ENCODE data around the gene PPM1H.
"Not testable (repeated sequence)": the region's sequence is repeated elsewhere in the genome, so short reads cannot be mapped to it uniquely, and the experiment has no call there.

Gene PPM1H

GRCh38 chr12:62965700-62966099 is 30.8 kb upstream of the PPM1H start:
- not testable (repeated sequence) for H3K36me3 ChIP-seq (ENCODE audit: control insufficient read depth, insufficient read depth, low read length); H3K4me1 ChIP-seq (ENCODE audit: control insufficient read depth, insufficient read depth, low read length); H3K9ac ChIP-seq (ENCODE audit: low read length); H3K27me3 ChIP-seq (ENCODE audit: control insufficient read depth, insufficient read depth, low read length); H3K27ac ChIP-seq (ENCODE audit: low read depth, low read length); H3K4me3 ChIP-seq (ENCODE audit: low read length)

GRCh38 chr12:62965242-62965641 is 30.3 kb upstream of the PPM1H start:
- H3K27ac ChIP-seq (ENCODE audit: low read depth, low read length); H3K9ac ChIP-seq (ENCODE audit: low read length); H3K36me3 ChIP-seq (ENCODE audit: control insufficient read depth, insufficient read depth, low read length); H3K4me1 ChIP-seq (ENCODE audit: control insufficient read depth, insufficient read depth, low read length); H3K27me3 ChIP-seq (ENCODE audit: control insufficient read depth, insufficient read depth, low read length); H3K4me3 ChIP-seq (ENCODE audit: low read length): not testable (repeated sequence)

GRCh38 chr12:62963486-62964041 is 28.6 kb upstream of the PPM1H start:
- Histone ChIP-seq H3K36me3 (ENCODE audit: control insufficient read depth, insufficient read depth, low read length) (no peaks in the 10 kb centered on the region), H3K4me1 (ENCODE audit: control insufficient read depth, insufficient read depth, low read length) (no peaks in the 10 kb centered on the region), H3K27ac (ENCODE audit: low read depth, low read length) (no peak overlapping the region), H3K9ac (ENCODE audit: low read length) (no peak overlapping the region), H3K4me3 (ENCODE audit: low read length) (no peak overlapping the region), H3K27me3 (ENCODE audit: control insufficient read depth, insufficient read depth, low read length) (no peaks in the 10 kb centered on the region)

GRCh38 chr12:62960324-62960723 is 25.4 kb upstream of the PPM1H start:
- H3K4me1 ChIP-seq (ENCODE audit: control insufficient read depth, insufficient read depth, low read length), result no peaks in the 10 kb centered on the region
- no peaks in the 10 kb centered on the region for H3K36me3 ChIP-seq (ENCODE audit: control insufficient read depth, insufficient read depth, low read length)
- H3K4me3 ChIP-seq (ENCODE audit: low read length), result no peak overlapping the region
- H3K27ac ChIP-seq (ENCODE audit: low read depth, low read length), result no peak overlapping the region
- H3K27me3 ChIP-seq (ENCODE audit: control insufficient read depth, insufficient read depth, low read length), result no peaks in the 10 kb centered on the region
- no peak overlapping the region for H3K9ac ChIP-seq (ENCODE audit: low read length)

- Histone ChIP-seq H3K9ac (ENCODE audit: low read length) (no peak overlapping the region), H3K27ac (ENCODE audit: low read depth, low read length) (no peak overlapping the region)
Measured at GRCh38 chr12:62959745-62960144, 24.8 kb upstream of the PPM1H start.

GRCh38 chr12:62957233-62957953 is 22.4 kb upstream of the PPM1H start:
- H3K27me3 ChIP-seq (ENCODE audit: control insufficient read depth, insufficient read depth, low read length), result no peaks in the 10 kb centered on the region

More at GRCh38 chr12:62959745-62960144, 24.8 kb upstream of the PPM1H start:
- Histone ChIP-seq H3K27me3 (ENCODE audit: control insufficient read depth, insufficient read depth, low read length) (no peaks in the 10 kb centered on the region), H3K36me3 (ENCODE audit: control insufficient read depth, insufficient read depth, low read length) (no peaks in the 10 kb centered on the region), H3K4me1 (ENCODE audit: control insufficient read depth, insufficient read depth, low read length) (no peaks in the 10 kb centered on the region), H3K4me3 (ENCODE audit: low read length) (no peak overlapping the region)

GRCh38 chr12:62955678-62956077 is 20.7 kb upstream of the PPM1H start:
- Histone ChIP-seq H3K4me3 (ENCODE audit: low read length) (no peak overlapping the region), H3K36me3 (ENCODE audit: control insufficient read depth, insufficient read depth, low read length) (no peaks in the 10 kb centered on the region), H3K27ac (ENCODE audit: low read depth, low read length) (no peak overlapping the region), H3K4me1 (ENCODE audit: control insufficient read depth, insufficient read depth, low read length) (no peaks in the 10 kb centered on the region), H3K9ac (ENCODE audit: low read length) (no peak overlapping the region), H3K27me3 (ENCODE audit: control insufficient read depth, insufficient read depth, low read length) (no peaks in the 10 kb centered on the region)

More at GRCh38 chr12:62957233-62957953, 22.4 kb upstream of the PPM1H start:
- H3K27ac ChIP-seq (ENCODE audit: low read depth, low read length), result no peak overlapping the region
- no peak overlapping the region for H3K9ac ChIP-seq (ENCODE audit: low read length)
- H3K4me1 ChIP-seq (ENCODE audit: control insufficient read depth, insufficient read depth, low read length), result no peaks in the 10 kb centered on the region
- H3K4me3 ChIP-seq (ENCODE audit: low read length), result no peak overlapping the region
- H3K36me3 ChIP-seq (ENCODE audit: control insufficient read depth, insufficient read depth, low read length), result no peaks in the 10 kb centered on the region

GRCh38 chr12:62950317-62950716 is 15.4 kb upstream of the PPM1H start:
- H3K27ac ChIP-seq (ENCODE audit: low read depth, low read length), result no peak overlapping the region

GRCh38 chr12:62948123-62948522 is 13.2 kb upstream of the PPM1H start:
- Histone ChIP-seq H3K36me3 (ENCODE audit: control insufficient read depth, insufficient read depth, low read length) (no peaks in the 10 kb centered on the region), H3K27me3 (ENCODE audit: control insufficient read depth, insufficient read depth, low read length) (no peaks in the 10 kb centered on the region), H3K9ac (ENCODE audit: low read length) (no peak overlapping the region), H3K27ac (ENCODE audit: low read depth, low read length) (no peak overlapping the region), H3K4me3 (ENCODE audit: low read length) (no peak overlapping the region), H3K4me1 (ENCODE audit: control insufficient read depth, insufficient read depth, low read length) (no peaks in the 10 kb centered on the region)

More at GRCh38 chr12:62950317-62950716, 15.4 kb upstream of the PPM1H start:
- Histone ChIP-seq H3K9ac (ENCODE audit: low read length) (no peak overlapping the region), H3K27me3 (ENCODE audit: control insufficient read depth, insufficient read depth, low read length) (no peaks in the 10 kb centered on the region), H3K4me3 (ENCODE audit: low read length) (no peak overlapping the region), H3K36me3 (ENCODE audit: control insufficient read depth, insufficient read depth, low read length) (no peaks in the 10 kb centered on the region), H3K4me1 (ENCODE audit: control insufficient read depth, insufficient read depth, low read length) (no peaks in the 10 kb centered on the region)

GRCh38 chr12:62947364-62947763 is 12.4 kb upstream of the PPM1H start:
- H3K4me1 ChIP-seq (ENCODE audit: control insufficient read depth, insufficient read depth, low read length), result no peaks in the 10 kb centered on the region
- no peaks in the 10 kb centered on the region for H3K27me3 ChIP-seq (ENCODE audit: control insufficient read depth, insufficient read depth, low read length)
- no peak overlapping the region for H3K4me3 ChIP-seq (ENCODE audit: low read length)
- no peak overlapping the region for H3K9ac ChIP-seq (ENCODE audit: low read length)
- H3K36me3 ChIP-seq (ENCODE audit: control insufficient read depth, insufficient read depth, low read length), result no peaks in the 10 kb centered on the region
- no peak overlapping the region for H3K27ac ChIP-seq (ENCODE audit: low read depth, low read length)

GRCh38 chr12:62943779-62944395 is 8.9 kb upstream of the PPM1H start:
- Histone ChIP-seq H3K4me1 (ENCODE audit: control insufficient read depth, insufficient read depth, low read length) (no peaks in the 10 kb centered on the region), H3K27me3 (ENCODE audit: control insufficient read depth, insufficient read depth, low read length) (no peaks in the 10 kb centered on the region), H3K9ac (ENCODE audit: low read length) (no peak overlapping the region), H3K36me3 (ENCODE audit: control insufficient read depth, insufficient read depth, low read length) (no peaks in the 10 kb centered on the region), H3K27ac (ENCODE audit: low read depth, low read length) (no peak overlapping the region), H3K4me3 (ENCODE audit: low read length) (no peak overlapping the region)

- not testable (repeated sequence) for H3K4me3 ChIP-seq (ENCODE audit: low read length); H3K9ac ChIP-seq (ENCODE audit: low read length); H3K27ac ChIP-seq (ENCODE audit: low read depth, low read length); H3K36me3 ChIP-seq (ENCODE audit: control insufficient read depth, insufficient read depth, low read length); H3K4me1 ChIP-seq (ENCODE audit: control insufficient read depth, insufficient read depth, low read length); H3K27me3 ChIP-seq (ENCODE audit: control insufficient read depth, insufficient read depth, low read length)
Measured at GRCh38 chr12:62942316-62942715, 7.4 kb upstream of the PPM1H start.
